GM10847 (cell line): ENCODE measurements around the gene CGA.

Source experiments
- POLR2A ChIP-seq: IDR thresholded peaks from 2 replicates; pipeline ENCODE4 v1.6.1; 2011; ENCODE audit not compliant: insufficient read length; ENCODE audit errors: extremely low read depth

Gene CGA

GRCh38 chr6:87059943-87060342 is 35.0 kb downstream of the CGA start:
- TF ChIP-seq POLR2A: no peak

GRCh38 chr6:87054143-87054833 is 40.6 kb downstream of the CGA start:
- no peak for TF ChIP-seq POLR2A

- TF ChIP-seq POLR2A: no peak
Measured at GRCh38 chr6:87053312-87053711, 41.6 kb downstream of the CGA start.

- TF ChIP-seq POLR2A: no peak
Measured at GRCh38 chr6:87049779-87050178, 45.1 kb downstream of the CGA start.

GRCh38 chr6:87045521-87046075 is 49.3 kb downstream of the CGA start:
- TF ChIP-seq POLR2A: no peak

GRCh38 chr6:87040729-87041128 is 54.2 kb downstream of the CGA start:
- no peak for TF ChIP-seq POLR2A
